ENCODE results near the gene PTPN3.

The PTPN3 gene

DNA sequence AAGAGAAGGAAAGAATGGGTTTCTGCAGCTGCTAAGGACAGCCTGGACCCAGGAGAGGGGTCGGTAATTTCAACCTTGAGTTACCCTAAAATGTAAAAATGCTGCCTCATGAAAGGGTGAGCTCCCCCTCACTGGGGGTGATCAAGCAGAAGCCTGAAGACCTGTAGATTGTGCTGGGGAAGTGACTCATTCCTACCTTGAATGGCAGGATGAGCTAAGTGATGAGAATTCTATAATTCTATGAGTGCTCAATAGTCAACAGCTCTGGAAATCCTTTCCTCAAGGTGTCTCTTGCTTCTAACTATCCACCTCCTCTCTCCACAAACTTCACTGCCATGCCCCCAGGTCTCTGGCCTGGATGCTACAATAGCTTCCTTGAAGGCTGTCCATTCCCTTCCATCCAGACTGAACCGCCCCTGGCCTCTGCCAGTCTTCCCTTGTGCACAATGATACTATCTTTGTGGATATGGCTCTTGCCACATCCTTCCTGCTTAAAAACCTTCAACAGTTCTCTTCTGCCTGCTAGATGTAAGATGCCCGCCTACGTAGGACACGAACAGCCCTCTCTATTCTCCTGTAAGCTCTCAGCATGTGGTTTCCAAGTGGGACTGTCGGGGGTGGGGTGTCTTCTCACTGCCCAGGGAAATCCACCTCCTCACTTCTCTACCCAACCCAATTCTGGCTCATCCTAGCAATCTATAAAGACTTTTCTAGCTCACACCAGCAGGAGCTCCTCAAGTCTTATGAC, 50.6 kb downstream of the PTPN3 start:
- no peak for DNase-seq (ENCODE audit: low read depth)
- TF ChIP-seq, protein P1, sequence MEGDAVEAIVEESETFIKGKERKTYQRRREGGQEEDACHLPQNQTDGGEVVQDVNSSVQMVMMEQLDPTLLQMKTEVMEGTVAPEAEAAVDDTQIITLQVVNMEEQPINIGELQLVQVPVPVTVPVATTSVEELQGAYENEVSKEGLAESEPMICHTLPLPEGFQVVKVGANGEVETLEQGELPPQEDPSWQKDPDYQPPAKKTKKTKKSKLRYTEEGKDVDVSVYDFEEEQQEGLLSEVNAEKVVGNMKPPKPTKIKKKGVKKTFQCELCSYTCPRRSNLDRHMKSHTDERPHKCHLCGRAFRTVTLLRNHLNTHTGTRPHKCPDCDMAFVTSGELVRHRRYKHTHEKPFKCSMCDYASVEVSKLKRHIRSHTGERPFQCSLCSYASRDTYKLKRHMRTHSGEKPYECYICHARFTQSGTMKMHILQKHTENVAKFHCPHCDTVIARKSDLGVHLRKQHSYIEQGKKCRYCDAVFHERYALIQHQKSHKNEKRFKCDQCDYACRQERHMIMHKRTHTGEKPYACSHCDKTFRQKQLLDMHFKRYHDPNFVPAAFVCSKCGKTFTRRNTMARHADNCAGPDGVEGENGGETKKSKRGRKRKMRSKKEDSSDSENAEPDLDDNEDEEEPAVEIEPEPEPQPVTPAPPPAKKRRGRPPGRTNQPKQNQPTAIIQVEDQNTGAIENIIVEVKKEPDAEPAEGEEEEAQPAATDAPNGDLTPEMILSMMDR (conservative IDR thresholded peaks at IDR 0.05; ENCODE audit: low read depth, low read length) = no peak

GRCh38 chr9:109444771-109445320, 53.3 kb downstream of the PTPN3 start:
- no peak for DNase-seq (ENCODE audit: low read depth)

More for the DNA sequence above, 50.6 kb downstream of the PTPN3 start:
- no peak overlapping the region for H3K4me3 ChIP-seq (ENCODE audit: low read depth, low read length)

GRCh38 chr9:109442716-109443115, 55.4 kb downstream of the PTPN3 start:
- no peak for DNase-seq (ENCODE audit: low read depth)
- no peak overlapping the region for H3K4me3 ChIP-seq (ENCODE audit: low read depth, low read length)
- TF ChIP-seq, protein P1 (conservative IDR thresholded peaks at IDR 0.05; ENCODE audit: low read depth, low read length) = no peak

More at GRCh38 chr9:109444771-109445320, 53.3 kb downstream of the PTPN3 start:
- H3K4me3 ChIP-seq (ENCODE audit: low read depth, low read length) = no peak overlapping the region
- TF ChIP-seq, protein P1 (conservative IDR thresholded peaks at IDR 0.05; ENCODE audit: low read depth, low read length) = no peak

- no peak for DNase-seq (ENCODE audit: low read depth)
These were observed 56.8 kb downstream of the PTPN3 start for GRCh38 chr9:109441296-109441695.

GRCh38 chr9:109440797-109441287, 57.3 kb downstream of the PTPN3 start:
- no peak overlapping the region for H3K4me3 ChIP-seq (ENCODE audit: low read depth, low read length)
- peak; percentile 95 for DNase-seq (ENCODE audit: low read depth)
- TF ChIP-seq, protein P1 (conservative IDR thresholded peaks at IDR 0.05; ENCODE audit: low read depth, low read length) = peak; percentile 90

More at GRCh38 chr9:109441296-109441695, 56.8 kb downstream of the PTPN3 start:
- H3K4me3 ChIP-seq (ENCODE audit: low read depth, low read length) = no peak overlapping the region
- TF ChIP-seq, protein P1 (conservative IDR thresholded peaks at IDR 0.05; ENCODE audit: low read depth, low read length) = peak; percentile 49

- H3K4me3 ChIP-seq (ENCODE audit: low read depth, low read length) = no peak overlapping the region
- DNase-seq (ENCODE audit: low read depth) = no peak
- TF ChIP-seq, protein P1 (conservative IDR thresholded peaks at IDR 0.05; ENCODE audit: low read depth, low read length) = no peak
These were observed 58.0 kb downstream of the PTPN3 start for GRCh38 chr9:109440117-109440515.

All from choroid plexus epithelial cell (primary cell).